ENCODE measurements around the gene NRCAM.

Gene NRCAM

GRCh38 chr7:108314551-108314950 is 141.7 kb downstream of the NRCAM start:
- TF ChIP-seq CTCF (IDR thresholded peaks at IDR 0.05; ENCODE audit: low read length), result no peak
- no peak for TF ChIP-seq EZH2phosphoT487 (IDR thresholded peaks at IDR 0.05; ENCODE audit: low read length)
- TF ChIP-seq EZH2 (optimal IDR thresholded peaks at IDR 0.05; ENCODE audit: low read depth, low read length), result no peak
- no peaks in the 10 kb centered on the region for H3K4me1 ChIP-seq (ENCODE audit: low read length)

GRCh38 chr7:108314049-108314448 is 142.2 kb downstream of the NRCAM start:
- Histone ChIP-seq H3K4me2 (ENCODE audit: low read depth, low read length) (no peak overlapping the region), H2AFZ (ENCODE audit: low read length) (no peak overlapping the region), H4K20me1 (ENCODE audit: insufficient read depth, low read length) (no peaks in the 10 kb centered on the region), H3K4me3 (ENCODE audit: low read length) (no peak overlapping the region), H3K9me2 (replicated peaks; ENCODE audit: insufficient read depth, low read length) (no peaks in the 10 kb centered on the region), H3K9ac (ENCODE audit: low read length) (no peak overlapping the region), H3K79me2 (ENCODE audit: low read length) (no peaks in the 10 kb centered on the region), H3K27ac (ENCODE audit: low read length) (no peak overlapping the region), H3F3A (ENCODE audit: insufficient read depth, low read length) (no peaks in the 10 kb centered on the region), H3K27me3 (replicated peaks; ENCODE audit: insufficient read depth, low read length) (no peaks in the 10 kb centered on the region), H3K9me3 (replicated peaks; ENCODE audit: insufficient read depth, low read length) (no peaks in the 10 kb centered on the region), H3K36me3 (replicated peaks; ENCODE audit: insufficient read depth, low read length) (no peaks in the 10 kb centered on the region), H3K4me1 (ENCODE audit: low read length) (no peaks in the 10 kb centered on the region)
- no peak for DNase-seq
- TF ChIP-seq CTCF (IDR thresholded peaks at IDR 0.05; ENCODE audit: low read length) (no peak), EZH2 (optimal IDR thresholded peaks at IDR 0.05; ENCODE audit: low read depth, low read length) (no peak), EZH2phosphoT487 (IDR thresholded peaks at IDR 0.05; ENCODE audit: low read length) (no peak)

More at GRCh38 chr7:108314551-108314950, 141.7 kb downstream of the NRCAM start:
- no peaks in the 10 kb centered on the region for H3K9me3 ChIP-seq (replicated peaks; ENCODE audit: insufficient read depth, low read length)
- no peak overlapping the region for H3K4me2 ChIP-seq (ENCODE audit: low read depth, low read length)
- no peaks in the 10 kb centered on the region for H4K20me1 ChIP-seq (ENCODE audit: insufficient read depth, low read length)
- H3K9ac ChIP-seq (ENCODE audit: low read length), result no peak overlapping the region
- no peaks in the 10 kb centered on the region for H3K79me2 ChIP-seq (ENCODE audit: low read length)
- H2AFZ ChIP-seq (ENCODE audit: low read length), result no peak overlapping the region
- no peak for DNase-seq
- no peaks in the 10 kb centered on the region for H3K27me3 ChIP-seq (replicated peaks; ENCODE audit: insufficient read depth, low read length)
- no peaks in the 10 kb centered on the region for H3K9me2 ChIP-seq (replicated peaks; ENCODE audit: insufficient read depth, low read length)
- H3K27ac ChIP-seq (ENCODE audit: low read length), result no peak overlapping the region
- H3K4me3 ChIP-seq (ENCODE audit: low read length), result no peak overlapping the region
- H3F3A ChIP-seq (ENCODE audit: insufficient read depth, low read length), result no peaks in the 10 kb centered on the region
- no peaks in the 10 kb centered on the region for H3K36me3 ChIP-seq (replicated peaks; ENCODE audit: insufficient read depth, low read length)

GRCh38 chr7:108313086-108313485 is 143.2 kb downstream of the NRCAM start:
- H3K27ac ChIP-seq (ENCODE audit: low read length), result no peak overlapping the region
- H3K4me1 ChIP-seq (ENCODE audit: low read length), result no peaks in the 10 kb centered on the region
- H3K9me2 ChIP-seq (replicated peaks; ENCODE audit: insufficient read depth, low read length), result no peaks in the 10 kb centered on the region
- no peaks in the 10 kb centered on the region for H3K9me3 ChIP-seq (replicated peaks; ENCODE audit: insufficient read depth, low read length)
- TF ChIP-seq EZH2 (optimal IDR thresholded peaks at IDR 0.05; ENCODE audit: low read depth, low read length) (no peak), EZH2phosphoT487 (IDR thresholded peaks at IDR 0.05; ENCODE audit: low read length) (no peak), CTCF (IDR thresholded peaks at IDR 0.05; ENCODE audit: low read length) (no peak)
- no peak for DNase-seq
- no peak overlapping the region for H2AFZ ChIP-seq (ENCODE audit: low read length)
- H3K36me3 ChIP-seq (replicated peaks; ENCODE audit: insufficient read depth, low read length), result no peaks in the 10 kb centered on the region
- H3F3A ChIP-seq (ENCODE audit: insufficient read depth, low read length), result no peaks in the 10 kb centered on the region
- H3K27me3 ChIP-seq (replicated peaks; ENCODE audit: insufficient read depth, low read length), result no peaks in the 10 kb centered on the region
- H4K20me1 ChIP-seq (ENCODE audit: insufficient read depth, low read length), result no peaks in the 10 kb centered on the region
- H3K4me2 ChIP-seq (ENCODE audit: low read depth, low read length), result no peak overlapping the region
- no peaks in the 10 kb centered on the region for H3K79me2 ChIP-seq (ENCODE audit: low read length)
- H3K9ac ChIP-seq (ENCODE audit: low read length), result no peak overlapping the region
- no peak overlapping the region for H3K4me3 ChIP-seq (ENCODE audit: low read length)

Measured in MM.1S (cell line).